Keratinocyte (primary cell): ENCODE measurements around the gene FAM3B. TPM values are rescaled to one million over a fixed set of nuclear protein-coding genes. Genes with fewer than 3 reads are reported as not detected.

Experiments used
- DNase-seq: peaks from one replicate; pipeline ENCODE4 v3.0.0-alpha.2; 2011; ENCODE audit warnings: low read depth, missing footprints, low spot score
- FAIRE-seq: peaks from 2 replicates; lab custom pipeline; 2011; peaks lifted over from hg19 to GRCh38; lab: Jason Lieb, UNC
- H2AFZ ChIP-seq: 2 replicates; pipeline ENCODE4 v1.6.0; 2012; ENCODE audit warnings: low read length, control low read depth, inconsistent platforms; ENCODE audit not compliant: control insufficient read depth
- H3K27ac ChIP-seq: 2 replicates; pipeline ENCODE4 v1.5.1; 2011; ENCODE audit warnings: low read length; ENCODE audit not compliant: control insufficient read depth, insufficient read depth
- H3K27me3 ChIP-seq: 3 replicates; pipeline ENCODE4 v1.6.0; 2011; ENCODE audit warnings: low read length; ENCODE audit not compliant: control insufficient read depth, insufficient read depth; ENCODE audit errors: extremely low read depth
- H3K36me3 ChIP-seq, 2 experiments: 2 replicates in 1 of 2; 3 replicates in 1 of 2; pipeline ENCODE4 v1.5.1; 2011; ENCODE audit warnings: low read length in 2 of 2, mild to moderate bottlenecking in 1 of 2; ENCODE audit not compliant: control insufficient read depth in 2 of 2, insufficient read depth in 2 of 2; ENCODE audit errors: extremely low read depth in 1 of 2
- H3K4me1 ChIP-seq: 3 replicates; pipeline ENCODE4 v1.5.1; 2011; ENCODE audit warnings: low read length; ENCODE audit not compliant: control insufficient read depth, insufficient read depth; ENCODE audit errors: extremely low read depth
- H3K4me2 ChIP-seq: 3 replicates; pipeline ENCODE4 v1.6.0; 2011; ENCODE audit warnings: low read depth, low read length; ENCODE audit not compliant: control insufficient read depth, insufficient read depth; ENCODE audit errors: extremely low read depth
- H3K4me3 ChIP-seq, 3 experiments: fragments of 200-600 bp in 1 of 3; sonication (generic) in 1 of 3; 2 replicates in 2 of 3; 3 replicates in 1 of 3; pipeline ENCODE4 v1.5.1; 2011 to 2016; ENCODE audit warnings: low read length in 3 of 3, mild to moderate bottlenecking in 3 of 3, control low read depth in 2 of 3, inconsistent platforms in 1 of 3, low read depth in 1 of 3, mixed read lengths in 1 of 3, mixed run types in 1 of 3, moderate library complexity in 1 of 3; ENCODE audit not compliant: control insufficient read depth in 2 of 3, insufficient read depth in 2 of 3; ENCODE audit errors: extremely low read depth in 1 of 3
- H3K79me2 ChIP-seq: 2 replicates; pipeline ENCODE4 v1.6.0; 2012; ENCODE audit warnings: low read length; ENCODE audit not compliant: control insufficient read depth, insufficient read depth
- H3K9ac ChIP-seq: 3 replicates; pipeline ENCODE4 v1.6.0; 2011; ENCODE audit warnings: low read length; ENCODE audit not compliant: control insufficient read depth, insufficient read depth; ENCODE audit errors: extremely low read depth
- H3K9me1 ChIP-seq: 3 replicates; pipeline ENCODE4 v1.6.0; 2011; ENCODE audit warnings: low read length; ENCODE audit not compliant: control insufficient read depth, insufficient read depth; ENCODE audit errors: extremely low read depth
- H3K9me3 ChIP-seq: 2 replicates; pipeline ENCODE4 v1.5.1; 2012; ENCODE audit warnings: low read depth, low read length; ENCODE audit not compliant: control insufficient read depth
- H4K20me1 ChIP-seq: 3 replicates; pipeline ENCODE4 v1.6.0; 2011; ENCODE audit warnings: low read length; ENCODE audit not compliant: control insufficient read depth, insufficient read depth; ENCODE audit errors: extremely low read depth
- CTCF ChIP-seq, 3 experiments: IDR thresholded peaks in 1 of 3; conservative IDR thresholded peaks in 1 of 3; optimal IDR thresholded peaks in 1 of 3; 2 replicates in 2 of 3; 3 replicates in 1 of 3; pipeline versions ENCODE3 to v1.5.1; 2011; ENCODE audit warnings: low read length in 3 of 3, mild to moderate bottlenecking in 3 of 3, moderate library complexity in 2 of 3, control low read depth in 1 of 3, inconsistent platforms in 1 of 3; ENCODE audit not compliant: insufficient read depth in 2 of 3; ENCODE audit errors: extremely low read depth in 1 of 3
- EZH2 ChIP-seq: IDR thresholded peaks from one replicate; pipeline ENCODE4 v1.6.1; 2012; ENCODE audit warnings: inconsistent platforms, mild to moderate bottlenecking, low read length, moderate library complexity
- dilution Hi-C: fragments of 300-500 bp; cut with MboI; formaldehyde crosslinking; loops from one replicate; pipeline ENCODE4 v1.7.0; 2020; ENCODE audit warnings: low sequenced_read_pairs; ENCODE audit not compliant: extremely low pct_ligation_motif_present
- polyA plus RNA-seq, 5 experiments: library from polyadenylated mRNA; depleted of rRNA in 3 of 5; stranded (reverse) in 3 of 5; stranded (forward) in 1 of 5; unstranded in 1 of 5; fragments of >200 nt; gene quantifications; 1 replicate in 1 of 5; 2 replicates in 3 of 5; 3 replicates in 1 of 5; pipeline versions ENCODE4 v1.2.1 to v1.2.3, GENCODE V29; 2011 to 2012; ENCODE audit warnings: missing spikeins in 2 of 5, low read depth in 1 of 5, low replicate concordance in 1 of 5

Gene FAM3B
- polyA plus RNA-seq, 1 donor (not counting 4 experiments of a cell fraction or from before 2014, with no cell fraction given) = not detected

- Histone ChIP-seq H3K9me1 (no peaks in the 10 kb centered on the region), H3K36me3 (no peaks in the 10 kb centered on the region), H3K27ac (no peak overlapping the region), H3K4me3 (no peak overlapping the region), H3K27me3 (peaks cover 2% of the 10 kb centered on the region), H3K79me2 (no peaks in the 10 kb centered on the region), H4K20me1 (no peaks in the 10 kb centered on the region), H3K4me2 (no peak overlapping the region), H3K9me3 (no peaks in the 10 kb centered on the region), H3K4me1 (no peaks in the 10 kb centered on the region), H3K9ac (no peak overlapping the region), H2AFZ (no peak overlapping the region)
- DNase-seq = no peak
- TF ChIP-seq CTCF (optimal IDR thresholded peaks at IDR 0.05 in 1 of 3, IDR thresholded peaks at IDR 0.05 in 1 of 3, conservative IDR thresholded peaks at IDR 0.05 in 1 of 3; ENCODE audit: extremely low read depth in 1 of 3, insufficient read depth in 2 of 3, low read length in 3 of 3) (no peak), EZH2 (no peak)
- dilution Hi-C loops = no loop called here
- no peak for FAIRE-seq
Measured at GRCh38 chr21:41349126-41349525, 32.5 kb downstream of the FAM3B start.

- no peak for TF ChIP-seq CTCF (optimal IDR thresholded peaks at IDR 0.05 in 1 of 3, IDR thresholded peaks at IDR 0.05 in 1 of 3, conservative IDR thresholded peaks at IDR 0.05 in 1 of 3; ENCODE audit: extremely low read depth in 1 of 3, insufficient read depth in 2 of 3, low read length in 3 of 3)
- TF ChIP-seq EZH2 = no peak
- no peaks in the 10 kb centered on the region for H3K9me3 ChIP-seq
- no peak overlapping the region for H3K4me3 ChIP-seq
- no peak overlapping the region for H3K9ac ChIP-seq
- H3K9me1 ChIP-seq = no peaks in the 10 kb centered on the region
- H3K4me2 ChIP-seq = no peak overlapping the region
- dilution Hi-C loops = no loop called here
- no peak for DNase-seq
- H3K36me3 ChIP-seq = no peaks in the 10 kb centered on the region
- no peak for FAIRE-seq
- H3K79me2 ChIP-seq = no peaks in the 10 kb centered on the region
- no peak overlapping the region for H3K27ac ChIP-seq
- no peak overlapping the region for H2AFZ ChIP-seq
- no peaks in the 10 kb centered on the region for H3K27me3 ChIP-seq
- H4K20me1 ChIP-seq = no peaks in the 10 kb centered on the region
- no peaks in the 10 kb centered on the region for H3K4me1 ChIP-seq
Measured at GRCh38 chr21:41349619-41350390, 33.2 kb downstream of the FAM3B start.
